Activated naive CD4-positive, alpha-beta T cell treated with anti-CD3 and anti-CD28 coated beads for 36 hours (primary cell): Measurements from ENCODE around the gene IGFL4. TPM values are rescaled to one million over a fixed set of nuclear protein-coding genes. Genes with fewer than 3 reads are reported as not detected.

ENCODE experiments used
- CTCF ChIA-PET: fragments of 350-600 bp; sonication (Branson Sonifier 250); formaldehyde crosslinking; loops from one replicate; lab custom pipeline; 2021; ENCODE audit warnings: antibody characterized with exemption; lab: Charles Lee
- DNase-seq: peaks from one replicate; pipeline ENCODE4 v3.0.0-alpha.2; 2020
- H3K27ac Mint-ChIP-seq: one replicate; pipeline ENCODE4 v1.8.0; 2021; ENCODE audit warnings: mild to moderate bottlenecking, mixed read lengths
- H3K27me3 Mint-ChIP-seq: one replicate; pipeline ENCODE4 v1.8.0; 2021; ENCODE audit warnings: low read depth, mixed read lengths
- H3K36me3 Mint-ChIP-seq: one replicate; pipeline ENCODE4 v1.8.0; 2021; ENCODE audit warnings: low read depth, mixed read lengths
- H3K4me1 Mint-ChIP-seq: one replicate; pipeline ENCODE4 v1.8.0; 2021; ENCODE audit warnings: low read depth, mixed read lengths
- H3K4me3 Mint-ChIP-seq: one replicate; pipeline ENCODE4 v1.8.0; 2021; ENCODE audit warnings: mild to moderate bottlenecking, moderate library complexity, mixed read lengths
- H3K9me3 Mint-ChIP-seq: one replicate; pipeline ENCODE4 v1.8.0; 2021; ENCODE audit warnings: mixed read lengths
- intact Hi-C: fragments of 100-400 bp; cut with micrococcal nuclease; formaldehyde crosslinking; loops from one replicate; pipeline ENCODE4 v1.15.1; 2023
- total RNA-seq, 2 experiments: library from RNA; stranded (reverse); gene quantifications; one replicate each; pipeline ENCODE4 v1.2.3, GENCODE V29; 2021

The IGFL4 gene
- total RNA-seq, 2 experiments from 2014 or later = not detected

DNA sequence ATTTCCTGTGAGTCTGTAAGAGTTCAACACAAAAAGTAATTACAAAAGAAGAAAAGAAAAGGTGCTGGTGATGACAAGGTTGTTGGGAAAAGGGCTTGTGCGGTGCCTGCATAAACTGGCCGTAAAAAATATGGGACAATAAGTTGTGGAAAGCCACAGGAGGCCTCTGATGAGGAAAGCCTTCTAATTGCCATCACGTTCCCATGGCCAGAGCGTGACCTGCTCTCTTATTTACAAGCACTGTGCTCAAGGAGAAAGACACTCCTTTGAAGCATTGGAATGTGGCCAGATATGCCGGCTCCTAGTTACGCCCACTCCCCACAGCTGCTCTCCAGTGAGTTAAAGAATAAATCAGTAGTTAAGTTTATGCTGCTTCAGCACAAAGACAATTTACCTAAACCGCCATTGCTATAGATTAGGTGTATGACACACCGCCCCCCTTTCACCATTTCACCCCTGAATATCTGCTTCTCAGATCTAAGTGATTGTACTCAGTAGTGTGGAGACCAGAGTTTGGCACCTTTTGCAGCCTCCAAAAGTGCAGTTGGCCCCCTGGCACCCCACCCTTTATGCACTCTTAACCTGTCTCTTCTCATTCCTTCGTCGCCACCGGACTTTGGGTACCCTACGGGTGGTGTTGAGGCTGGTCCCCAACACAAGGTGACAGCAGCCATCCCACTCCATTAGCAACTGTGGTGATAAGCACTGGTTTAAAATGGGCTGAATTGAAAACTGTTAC is 9.8 kb downstream of the IGFL4 start:
- no peak for DNase-seq
- Mint-ChIP-seq H3K4me1 (peaks cover 9% of the 10 kb centered on the region), H3K36me3 (no peaks in the 10 kb centered on the region), H3K9me3 (no peaks in the 10 kb centered on the region), H3K27me3 (peaks cover 3% of the 10 kb centered on the region), H3K27ac (no peak overlapping the region), H3K4me3 (no peak overlapping the region)
- intact Hi-C loops = no loop called here
- CTCF ChIA-PET = no interaction called here

- no peak for DNase-seq
- Mint-ChIP-seq H3K9me3 (no peaks in the 10 kb centered on the region), H3K27ac (no peak overlapping the region), H3K4me1 (peaks cover 11% of the 10 kb centered on the region), H3K4me3 (no peak overlapping the region), H3K36me3 (no peaks in the 10 kb centered on the region), H3K27me3 (peaks cover 13% of the 10 kb centered on the region)
- intact Hi-C loops = no loop called here
- CTCF ChIA-PET = interaction anchor here (0.5 to 3.8 kb wide), 7 partner anchors 9 to 240 kb away, joined by 3 to 43 read pairs (median 4); no protein-coding TSS in a partner anchor
These were observed 15.0 kb downstream of the IGFL4 start for GRCh38 chr19:46025835-46026234.

DNA sequence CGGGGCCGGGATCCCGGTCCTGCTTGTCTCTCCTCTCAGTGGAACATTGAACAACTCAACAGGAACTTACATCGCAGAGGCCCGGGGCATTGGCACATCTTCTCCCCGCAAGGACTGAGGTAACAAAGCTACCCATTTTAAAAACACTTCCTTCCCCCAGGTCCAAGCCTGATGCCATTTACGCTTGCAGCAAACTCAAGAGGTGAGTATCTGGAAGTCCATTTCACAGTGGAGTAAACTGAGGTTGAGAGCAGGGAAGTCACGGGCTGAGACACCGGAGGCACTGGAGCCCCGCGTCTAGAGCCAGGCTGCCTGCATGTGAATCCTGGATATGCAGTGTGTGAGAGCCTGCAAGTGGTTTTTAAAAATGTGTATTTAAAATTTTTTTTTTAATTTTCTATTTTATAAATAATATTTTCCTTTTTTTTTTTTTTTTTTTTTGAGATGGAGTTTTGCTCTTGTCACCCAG is 17.5 kb downstream of the IGFL4 start:
- H3K4me1 Mint-ChIP-seq = peaks cover 9% of the 10 kb centered on the region
- CTCF ChIA-PET = no interaction called here
- H3K9me3 Mint-ChIP-seq = no peaks in the 10 kb centered on the region
- H3K36me3 Mint-ChIP-seq = no peaks in the 10 kb centered on the region
- H3K27me3 Mint-ChIP-seq = peaks cover 12% of the 10 kb centered on the region
- H3K27ac Mint-ChIP-seq = no peak overlapping the region
- no peak overlapping the region for H3K4me3 Mint-ChIP-seq
- intact Hi-C loops = no loop called here
- DNase-seq = no peak

- Mint-ChIP-seq H3K9me3 (no peaks in the 10 kb centered on the region), H3K4me1 (peaks cover 9% of the 10 kb centered on the region), H3K4me3 (no peak within 1 kb of the TSS), H3K36me3 (no peaks in the 10 kb centered on the region), H3K27me3 (peaks cover 12% of the 10 kb centered on the region), H3K27ac (no peak within 1 kb of the TSS)
- intact Hi-C loops = no loop called here
- no peak for DNase-seq
- CTCF ChIA-PET = interaction anchor here (0.7 kb wide), 1 partner anchor 10 kb away, joined by 3 read pairs; no protein-coding TSS in a partner anchor
These were observed 18.1 kb downstream of the IGFL4 start, which contains the start of gene PGLYRP1 for GRCh38 chr19:46022431-46023310. Gene PGLYRP1, minus strand, starts transcription at chr19:46023053. Its CDS starts 32 bp downstream, at chr19:46023021.

- Mint-ChIP-seq H3K36me3 (no peaks in the 10 kb centered on the region), H3K9me3 (no peaks in the 10 kb centered on the region), H3K27ac (no peak overlapping the region), H3K4me1 (peaks cover 10% of the 10 kb centered on the region), H3K4me3 (no peak overlapping the region), H3K27me3 (peaks cover 12% of the 10 kb centered on the region)
- intact Hi-C loops = no loop called here
- DNase-seq = no peak
- CTCF ChIA-PET = interaction anchor here (0.7 kb wide), 1 partner anchor 10 kb away, joined by 3 read pairs; no protein-coding TSS in a partner anchor
These were observed 18.8 kb downstream of the IGFL4 start for GRCh38 chr19:46022061-46022430.

DNA sequence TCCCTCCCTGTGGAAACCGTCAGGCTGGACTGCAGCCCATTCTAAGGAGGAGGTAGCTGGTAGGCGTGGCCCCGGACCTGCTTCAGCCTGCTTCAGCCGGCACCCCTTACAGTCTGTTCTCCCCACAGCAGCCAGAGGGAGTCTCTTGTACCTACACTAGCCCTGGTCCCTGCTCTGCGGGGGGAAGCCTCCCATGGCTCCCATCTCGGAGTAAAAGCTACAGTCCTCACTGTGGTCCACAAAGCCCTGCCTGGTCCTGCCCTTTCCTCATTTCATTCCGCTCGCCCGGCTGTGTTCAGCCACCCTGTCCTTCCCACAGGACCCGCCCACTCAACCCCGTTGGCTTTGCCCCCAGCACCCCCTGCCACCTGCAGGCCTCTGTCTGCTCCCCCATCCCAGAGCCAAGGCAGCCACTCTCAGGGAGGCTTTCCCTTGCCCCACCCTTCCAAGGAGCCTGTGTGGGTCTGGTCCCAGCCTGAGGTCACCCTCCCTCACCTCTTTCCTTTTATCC is 19.2 kb downstream of the IGFL4 start:
- H3K4me3 Mint-ChIP-seq = no peak overlapping the region
- H3K27ac Mint-ChIP-seq = no peak overlapping the region
- intact Hi-C loops = no loop called here
- peaks cover 12% of the 10 kb centered on the region for H3K27me3 Mint-ChIP-seq
- H3K36me3 Mint-ChIP-seq = peaks cover 2% of the 10 kb centered on the region
- peaks cover 11% of the 10 kb centered on the region for H3K4me1 Mint-ChIP-seq
- CTCF ChIA-PET = no interaction called here
- DNase-seq = no peak
- no peaks in the 10 kb centered on the region for H3K9me3 Mint-ChIP-seq

DNA sequence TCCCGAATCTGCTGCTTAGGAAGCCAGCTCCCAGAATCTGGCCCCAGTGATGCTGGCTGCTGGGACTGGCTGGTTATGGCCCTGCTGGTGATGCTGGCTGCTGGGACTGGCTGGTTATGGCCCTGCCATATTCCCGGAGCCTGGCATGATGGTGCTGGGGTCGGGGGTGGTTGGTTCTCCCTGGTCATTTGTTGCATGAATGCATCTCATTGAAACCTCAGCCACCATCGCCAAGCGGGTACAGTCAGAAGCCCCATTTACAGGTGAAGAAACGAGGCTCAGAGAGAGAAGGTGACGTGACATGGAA is 20.0 kb downstream of the IGFL4 start:
- H3K36me3 Mint-ChIP-seq = peaks cover 2% of the 10 kb centered on the region
- CTCF ChIA-PET = interaction anchor here (0.6 to 1.0 kb wide), 2 partner anchors 8 to 414 kb away, joined by 3 read pairs; no protein-coding TSS in a partner anchor
- intact Hi-C loops = no loop called here
- no peaks in the 10 kb centered on the region for H3K9me3 Mint-ChIP-seq
- no peak overlapping the region for H3K27ac Mint-ChIP-seq
- H3K4me1 Mint-ChIP-seq = peaks cover 8% of the 10 kb centered on the region
- no peak for DNase-seq
- no peak overlapping the region for H3K4me3 Mint-ChIP-seq
- peaks cover 15% of the 10 kb centered on the region for H3K27me3 Mint-ChIP-seq

- Mint-ChIP-seq H3K27ac (no peak overlapping the region), H3K9me3 (no peaks in the 10 kb centered on the region), H3K27me3 (peaks cover 22% of the 10 kb centered on the region), H3K4me1 (peaks cover 17% of the 10 kb centered on the region), H3K4me3 (no peak overlapping the region), H3K36me3 (peaks cover 5% of the 10 kb centered on the region)
- intact Hi-C loops = no loop called here
- no peak for DNase-seq
- CTCF ChIA-PET = interaction anchor here (0.6 to 1.9 kb wide), 3 partner anchors 9 to 246 kb away, joined by 3 to 5 read pairs (median 5); no protein-coding TSS in a partner anchor
These were observed 21.5 kb downstream of the IGFL4 start for GRCh38 chr19:46019270-46019669.

GRCh38 chr19:46018729-46019251 is 22.0 kb downstream of the IGFL4 start:
- Mint-ChIP-seq H3K36me3 (peaks cover 5% of the 10 kb centered on the region), H3K27me3 (peaks cover 21% of the 10 kb centered on the region), H3K27ac (no peak overlapping the region), H3K4me1 (peaks cover 17% of the 10 kb centered on the region), H3K9me3 (no peaks in the 10 kb centered on the region), H3K4me3 (no peak overlapping the region)
- intact Hi-C loops = no loop called here
- DNase-seq = no peak
- CTCF ChIA-PET = interaction anchor here (1.5 to 1.9 kb wide), 2 partner anchors 9 to 246 kb away, joined by 5 read pairs; no protein-coding TSS in a partner anchor

- Mint-ChIP-seq H3K4me3 (no peak overlapping the region), H3K27me3 (peaks cover 17% of the 10 kb centered on the region), H3K27ac (no peak overlapping the region), H3K9me3 (no peaks in the 10 kb centered on the region), H3K4me1 (peaks cover 17% of the 10 kb centered on the region), H3K36me3 (peaks cover 5% of the 10 kb centered on the region)
- CTCF ChIA-PET = interaction anchor here (1.0 to 2.0 kb wide), 6 partner anchors 8 to 247 kb away, joined by 3 to 7 read pairs (median 5); no protein-coding TSS in a partner anchor
- DNase-seq = no peak
- intact Hi-C loops = loop anchor here (2.0 kb wide), 4 partner anchors 91 to 201 kb away; partner anchors contain the start of genes MYPOP and SYMPK
These were observed 22.7 kb downstream of the IGFL4 start for GRCh38 chr19:46017874-46018675.

DNA sequence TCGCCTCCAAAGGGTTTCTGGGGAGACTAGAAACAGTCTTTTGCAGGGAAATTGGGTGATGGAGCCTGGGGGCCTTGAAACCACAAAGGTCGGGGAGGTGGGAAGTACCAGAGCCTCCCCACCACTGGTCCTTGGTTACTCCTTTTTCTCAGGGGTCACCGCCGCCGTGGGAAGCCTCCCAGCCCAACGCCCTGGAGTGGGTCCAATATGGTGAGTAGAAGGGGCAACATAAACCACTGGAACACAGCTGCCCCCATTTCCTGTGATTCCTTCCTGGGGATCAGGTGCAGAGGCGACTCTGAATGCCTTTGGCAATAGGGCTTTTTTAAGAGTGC is 23.7 kb downstream of the IGFL4 start:
- CTCF ChIA-PET = interaction anchor here (0.7 to 2.0 kb wide), 5 partner anchors 9 to 248 kb away, joined by 3 to 7 read pairs (median 5); no protein-coding TSS in a partner anchor
- intact Hi-C loops = loop anchor here (2.0 kb wide), 4 partner anchors 90 to 200 kb away; partner anchors contain the start of genes MYPOP and SYMPK

More for the DNA sequence above, 23.7 kb downstream of the IGFL4 start:
- Mint-ChIP-seq H3K9me3 (no peaks in the 10 kb centered on the region), H3K4me3 (no peak overlapping the region), H3K36me3 (peaks cover 5% of the 10 kb centered on the region), H3K4me1 (peaks cover 17% of the 10 kb centered on the region), H3K27ac (no peak overlapping the region), H3K27me3 (peaks cover 15% of the 10 kb centered on the region)
- no peak for DNase-seq
